IMR-90 (cell line): Measurements from ENCODE around the gene GAS2L2. TPM values are rescaled to one million over a fixed set of nuclear protein-coding genes. Genes with fewer than 3 reads are reported as not detected.

Experiments used
- ATAC-seq: fragments of 200-7000 bp; cut with Tn5 transposase; 2 replicates; pipeline ENCODE4 v1.9.1; 2020; ENCODE audit warnings: low read depth, mild to moderate bottlenecking, moderate library complexity
- BruUV-seq: library from RNA; stranded (reverse); fragments of 400-500 nt; replicated peaks from 2 replicates; lab custom pipeline; 2021; lab: Mats Ljungman, UMichigan
- CTCF ChIA-PET: fragments of 300-600 bp; formaldehyde crosslinking; extraction: SDS; loops from one replicate; lab custom pipeline; 2021; ENCODE audit warnings: antibody characterized with exemption; lab: Yijun Ruan, JAX
- POLR2A ChIA-PET: fragments of 300-600 bp; sonication (Branson Sonifier 250); formaldehyde crosslinking; loops from one replicate; lab custom pipeline; 2022; ENCODE audit warnings: antibody characterized with exemption; ENCODE audit not compliant: unreplicated experiment; lab: Charles Lee
- DNase-seq: peaks from one replicate; pipeline ENCODE4 v3.0.0; 2013
- H2AFZ ChIP-seq: replicated peaks from 2 replicates; pipeline ENCODE3; 2013; ENCODE audit warnings: low read length, mild to moderate bottlenecking; ENCODE audit not compliant: poor library complexity
- H2AK5ac ChIP-seq: 2 replicates; pipeline ENCODE4 v1.6.1; 2013; ENCODE audit warnings: low read depth, low read length, inconsistent platforms
- H2AK9ac ChIP-seq: replicated peaks from 2 replicates; pipeline ENCODE3; 2013; ENCODE audit warnings: mild to moderate bottlenecking, low read depth, low read length, moderate library complexity; ENCODE audit not compliant: poor library complexity
- H2BK120ac ChIP-seq: 2 replicates; pipeline ENCODE4 v1.6.1; 2013; ENCODE audit warnings: low read depth, low read length, inconsistent platforms
- H2BK15ac ChIP-seq: 3 replicates; pipeline ENCODE4 v1.6.1; 2013; ENCODE audit warnings: low read depth, low read length, inconsistent platforms
- H2BK20ac ChIP-seq: 2 replicates; pipeline ENCODE4 v1.6.1; 2013; ENCODE audit warnings: low read depth, mild to moderate bottlenecking, inconsistent platforms, low read length, moderate library complexity
- H2BK5ac ChIP-seq: 2 replicates; pipeline ENCODE4 v1.6.1; 2013; ENCODE audit warnings: mild to moderate bottlenecking, low read depth, low read length, inconsistent platforms; ENCODE audit not compliant: poor library complexity, severe bottlenecking
- H3K14ac ChIP-seq: replicated peaks from 2 replicates; pipeline ENCODE4 v1.6.1; 2013; ENCODE audit warnings: low read depth, low read length, inconsistent platforms
- H3K18ac ChIP-seq: 2 replicates; pipeline ENCODE4 v1.6.1; 2013; ENCODE audit warnings: low read depth, low read length, control low read depth
- H3K23ac ChIP-seq: 2 replicates; pipeline ENCODE4 v1.6.1; 2013; ENCODE audit warnings: low read depth, low read length, inconsistent platforms
- H3K27ac ChIP-seq: 2 replicates; pipeline ENCODE4 v1.5.1; 2013; ENCODE audit warnings: mild to moderate bottlenecking, control low read depth, low read length; ENCODE audit not compliant: insufficient read depth
- H3K27me3 ChIP-seq: 2 replicates; pipeline ENCODE4 v1.6.1; 2013; ENCODE audit warnings: low read length; ENCODE audit not compliant: control insufficient read depth, insufficient read depth
- H3K36me3 ChIP-seq: 2 replicates; pipeline ENCODE4 v1.6.1; 2013; ENCODE audit warnings: low read length, mixed read lengths; ENCODE audit not compliant: control insufficient read depth, insufficient read depth
- H3K4ac ChIP-seq: 2 replicates; pipeline ENCODE4 v1.6.1; 2013; ENCODE audit warnings: low read depth, low read length, inconsistent platforms
- H3K4me1 ChIP-seq: 2 replicates; pipeline ENCODE4 v1.6.1; 2013; ENCODE audit warnings: low read length, mixed read lengths; ENCODE audit not compliant: control insufficient read depth, insufficient read depth
- H3K4me2 ChIP-seq: 2 replicates; pipeline ENCODE4 v1.6.1; 2013; ENCODE audit warnings: low read depth, mild to moderate bottlenecking, control low read depth, low read length, moderate library complexity
- H3K4me3 ChIP-seq: 2 replicates; pipeline ENCODE4 v1.5.1; 2013; ENCODE audit warnings: low read depth, mild to moderate bottlenecking, control low read depth, low read length, moderate library complexity; ENCODE audit not compliant: insufficient read depth
- H3K56ac ChIP-seq: 2 replicates; pipeline ENCODE4 v1.6.1; 2013; ENCODE audit warnings: low read length, inconsistent platforms; ENCODE audit not compliant: insufficient read depth; ENCODE audit errors: extremely low read depth
- H3K79me1 ChIP-seq, 2 experiments: 2 replicates each; pipeline ENCODE4 v1.6.1; 2013; ENCODE audit warnings: low read length in 2 of 2, inconsistent platforms in 1 of 2, low read depth in 1 of 2
- H3K9ac ChIP-seq: 2 replicates; pipeline ENCODE4 v1.6.1; 2013; ENCODE audit warnings: low read depth, low read length, control low read depth
- H3K9me1 ChIP-seq: 2 replicates; pipeline ENCODE4 v1.6.1; 2013; ENCODE audit warnings: low read length, inconsistent platforms; ENCODE audit not compliant: insufficient read depth
- H3K9me3 ChIP-seq: 2 replicates; pipeline ENCODE4 v1.6.1; 2013; ENCODE audit warnings: low read length; ENCODE audit not compliant: control insufficient read depth, insufficient read depth
- H4K20me1 ChIP-seq: 2 replicates; pipeline ENCODE4 v1.6.1; 2013; ENCODE audit warnings: low read length, inconsistent platforms; ENCODE audit not compliant: insufficient read depth
- H4K5ac ChIP-seq: 2 replicates; pipeline ENCODE4 v1.6.1; 2013; ENCODE audit warnings: mild to moderate bottlenecking, low read depth, low read length, control low read depth
- H4K8ac ChIP-seq, 2 experiments: 2 replicates each; pipeline ENCODE4 v1.6.1; 2013; ENCODE audit warnings: low read depth in 2 of 2, low read length in 2 of 2, control low read depth in 1 of 2, inconsistent platforms in 1 of 2
- H4K91ac ChIP-seq: 2 replicates; pipeline ENCODE4 v1.6.1; 2013; ENCODE audit warnings: low read depth, low read length, inconsistent platforms; ENCODE audit not compliant: insufficient read depth
- BHLHE40 ChIP-seq: fragments of 150-350 bp; IDR thresholded peaks from 2 replicates; pipeline ENCODE4 v1.6.1; 2016; ENCODE audit warnings: mild to moderate bottlenecking, low read depth, low read length
- CTCF ChIP-seq: conservative IDR thresholded peaks from 2 replicates; pipeline ENCODE4 v1.5.1; 2012; ENCODE audit warnings: mild to moderate bottlenecking, low read depth, low read length, improper control_type of control experiment
- NFE2L2 ChIP-seq: fragments of 150-350 bp; IDR thresholded peaks from 2 replicates; pipeline ENCODE4 v1.6.1; 2016; ENCODE audit warnings: low read depth, mild to moderate bottlenecking, low read length
- POLR2A ChIP-seq: IDR thresholded peaks from 2 replicates; pipeline ENCODE4 v1.6.1; 2012; ENCODE audit warnings: mild to moderate bottlenecking, low read depth, low read length
- SMC3 ChIP-seq: fragments of 150-350 bp; IDR thresholded peaks from 2 replicates; pipeline ENCODE4 v1.6.1; 2016; ENCODE audit warnings: low read depth, mild to moderate bottlenecking, antibody characterized with exemption, low read length, moderate library complexity
- USF2 ChIP-seq: fragments of 150-350 bp; IDR thresholded peaks from 2 replicates; pipeline ENCODE4 v1.6.1; 2017; ENCODE audit warnings: mild to moderate bottlenecking, antibody characterized with exemption, low read length, low read depth
- dilution Hi-C: fragments of 300-500 bp; cut with HindIII; formaldehyde crosslinking; loops from one replicate; pipeline ENCODE4 v1.14.3; 2018; ENCODE audit warnings: low sequenced_read_pairs; ENCODE audit not compliant: unreplicated experiment
- in situ Hi-C: fragments of 300-500 bp; cut with MboI; formaldehyde crosslinking; loops from 3 replicates; pipeline ENCODE4 v1.14.3; 2019; ENCODE audit warnings: low sequenced_read_pairs, inconsistent platforms, mixed read lengths
- intact Hi-C: fragments of 100-400 bp; cut with micrococcal nuclease; formaldehyde crosslinking; loops from 2 replicates; pipeline ENCODE4 v1.10.0; 2022
- polyA plus RNA-seq, 3 experiments: library from polyadenylated mRNA; depleted of rRNA; stranded (reverse); fragments of >200 nt; gene quantifications; 2 replicates each; pipeline ENCODE4 v1.2.3, GENCODE V29; 2012; ENCODE audit warnings: low replicate concordance in 1 of 3
- total RNA-seq: library from RNA; depleted of rRNA; stranded (reverse); fragments of >200 nt; gene quantifications from 2 replicates; pipeline ENCODE4 v1.2.3, GENCODE V29; 2012

The GAS2L2 gene
- total and polyA plus RNA-seq, 2 of the 4 experiments (the other 2 are of a cell fraction) = 0.02 TPM; not detected in 1

GRCh38 chr17:35757243-35757642 lies 4.2 kb upstream of the GAS2L2 start:
- no peak overlapping the region for H2BK20ac ChIP-seq
- no peak overlapping the region for H3K4me3 ChIP-seq
- dilution Hi-C loops (no loop called here), in situ Hi-C loops (no loop called here), intact Hi-C loops (no loop called here)
- H3K4me1 ChIP-seq = no peaks in the 10 kb centered on the region
- ChIA-PET CTCF (interaction anchor here (1.1 kb wide), 1 partner anchor 144 kb away, joined by 3 read pairs; no protein-coding TSS in a partner anchor), POLR2A (interaction anchor here (0.5 kb wide), 1 partner anchor 157 kb away, joined by 3 read pairs; no protein-coding TSS in a partner anchor)
- H2AK9ac ChIP-seq = no peak overlapping the region
- no peak overlapping the region for H3K14ac ChIP-seq
- no peak overlapping the region for H3K4me2 ChIP-seq
- H4K91ac ChIP-seq = no peak overlapping the region
- no peak overlapping the region for H3K23ac ChIP-seq
- no peak overlapping the region for H2AK5ac ChIP-seq
- no peaks in the 10 kb centered on the region for H3K9me1 ChIP-seq
- no peak overlapping the region for H3K4ac ChIP-seq
- no peak overlapping the region for H3K27ac ChIP-seq
- H3K9ac ChIP-seq = no peak overlapping the region
- H3K9me3 ChIP-seq = peaks cover 2% of the 10 kb centered on the region; the same call in 1 of the 2 replicates
- H3K27me3 ChIP-seq = peaks cover 36% of the 10 kb centered on the region
- H4K8ac ChIP-seq = no peak overlapping the region
- no peak overlapping the region for H3K56ac ChIP-seq
- no peaks in the 10 kb centered on the region for H4K20me1 ChIP-seq
- no peaks in the 10 kb centered on the region for H3K79me1 ChIP-seq
- TF ChIP-seq BHLHE40 = no peak
- TF ChIP-seq POLR2A = no peak
- no peak for TF ChIP-seq NFE2L2
- TF ChIP-seq CTCF = no peak
- TF ChIP-seq USF2 = no peak
- no peak for TF ChIP-seq SMC3
- H3K18ac ChIP-seq = no peak overlapping the region
- H2BK15ac ChIP-seq = no peak overlapping the region
- no peak for ATAC-seq
- no peaks in the 10 kb centered on the region for H3K36me3 ChIP-seq
- no peak for DNase-seq
- no peak overlapping the region for H2BK120ac ChIP-seq
- no peak overlapping the region for H2BK5ac ChIP-seq
- no peak overlapping the region for H2AFZ ChIP-seq
- BruUV-seq = no TSS peak
- no peak overlapping the region for H4K5ac ChIP-seq
